HCT116 (cell line): Measurements from ENCODE around the gene LRRFIP1.

ENCODE experiments used
- ELF1 ChIP-seq: IDR thresholded peaks from 2 replicates; pipeline ENCODE4 v1.6.1; 2012; ENCODE audit warnings: low read depth, borderline replicate concordance
- EZH2phosphoT487 ChIP-seq: fragments of 200-600 bp; IDR thresholded peaks from 2 replicates; pipeline ENCODE4 v1.6.1; 2018; ENCODE audit warnings: antibody characterized with exemption, borderline replicate concordance
- POLR2A ChIP-seq: IDR thresholded peaks from 2 replicates; pipeline ENCODE4 v1.7.0; 2011; ENCODE audit warnings: borderline replicate concordance; ENCODE audit not compliant: insufficient read depth, insufficient read length; ENCODE audit errors: extremely low read depth
- RAD21 ChIP-seq: IDR thresholded peaks from 2 replicates; pipeline ENCODE4 v1.6.1; 2012; ENCODE audit warnings: low read depth, mild to moderate bottlenecking
- SIN3A ChIP-seq: IDR thresholded peaks from 2 replicates; pipeline ENCODE4 v1.6.1; 2012; ENCODE audit warnings: low read depth
- SP1 ChIP-seq: IDR thresholded peaks from 2 replicates; pipeline ENCODE4 v1.6.1; 2012; ENCODE audit warnings: low read depth
- YY1 ChIP-seq: IDR thresholded peaks from 2 replicates; pipeline ENCODE4 v1.6.1; 2011; ENCODE audit warnings: low read length, low read depth, moderate library complexity, mild to moderate bottlenecking; ENCODE audit not compliant: insufficient replicate concordance; ENCODE audit errors: extremely low read depth
- TF ChIP-seq, protein P1 (sequence below), 3 experiments: fragments of 200-600 bp in 1 of 3; sonication (generic) in 1 of 3; IDR thresholded peaks in 2 of 3; conservative IDR thresholded peaks in 1 of 3; 2 replicates each; pipeline ENCODE4 v1.5.1; 2012 to 2017; ENCODE audit warnings: low read depth in 2 of 3, low read length in 2 of 3, antibody characterized with exemption in 1 of 3, borderline replicate concordance in 1 of 3, control low read depth in 1 of 3, mild to moderate bottlenecking in 1 of 3, mixed read lengths in 1 of 3, mixed run types in 1 of 3, moderate library complexity in 1 of 3; ENCODE audit not compliant: insufficient read depth in 1 of 3

DNA sequence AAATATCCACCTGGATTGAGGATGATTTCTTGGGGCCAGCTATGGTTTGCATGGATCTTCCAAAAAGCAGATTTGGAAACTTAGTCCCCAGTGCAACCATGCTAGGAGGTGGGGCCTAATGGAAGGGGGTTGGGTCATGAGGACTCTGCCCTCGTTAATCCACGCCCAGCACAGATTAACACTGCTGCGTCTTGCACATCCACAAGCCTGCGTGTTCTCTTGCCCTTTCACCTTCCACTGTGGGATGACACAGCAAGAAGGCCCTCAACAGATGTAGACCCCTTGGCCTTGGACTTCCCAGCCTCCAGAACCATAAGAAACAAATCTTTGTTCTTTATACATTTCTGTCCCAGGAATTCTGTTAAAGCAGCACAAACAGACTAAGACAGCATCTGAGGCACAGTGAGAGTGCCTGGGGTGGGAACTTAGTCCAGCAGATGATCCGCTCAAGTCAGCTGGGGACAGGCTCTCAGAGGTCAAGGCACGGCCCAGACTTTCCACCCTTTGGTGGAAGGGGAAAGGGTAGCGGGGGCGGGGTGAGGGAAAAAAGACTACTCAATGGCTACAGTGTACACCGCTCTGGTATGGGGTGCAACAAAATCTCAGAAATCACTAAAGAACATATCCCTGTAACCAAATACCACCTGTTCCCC is 39.2 kb upstream of the LRRFIP1 start:
- TF ChIP-seq EZH2phosphoT487: no peak
- no peak for TF ChIP-seq POLR2A
- TF ChIP-seq, protein P1, sequence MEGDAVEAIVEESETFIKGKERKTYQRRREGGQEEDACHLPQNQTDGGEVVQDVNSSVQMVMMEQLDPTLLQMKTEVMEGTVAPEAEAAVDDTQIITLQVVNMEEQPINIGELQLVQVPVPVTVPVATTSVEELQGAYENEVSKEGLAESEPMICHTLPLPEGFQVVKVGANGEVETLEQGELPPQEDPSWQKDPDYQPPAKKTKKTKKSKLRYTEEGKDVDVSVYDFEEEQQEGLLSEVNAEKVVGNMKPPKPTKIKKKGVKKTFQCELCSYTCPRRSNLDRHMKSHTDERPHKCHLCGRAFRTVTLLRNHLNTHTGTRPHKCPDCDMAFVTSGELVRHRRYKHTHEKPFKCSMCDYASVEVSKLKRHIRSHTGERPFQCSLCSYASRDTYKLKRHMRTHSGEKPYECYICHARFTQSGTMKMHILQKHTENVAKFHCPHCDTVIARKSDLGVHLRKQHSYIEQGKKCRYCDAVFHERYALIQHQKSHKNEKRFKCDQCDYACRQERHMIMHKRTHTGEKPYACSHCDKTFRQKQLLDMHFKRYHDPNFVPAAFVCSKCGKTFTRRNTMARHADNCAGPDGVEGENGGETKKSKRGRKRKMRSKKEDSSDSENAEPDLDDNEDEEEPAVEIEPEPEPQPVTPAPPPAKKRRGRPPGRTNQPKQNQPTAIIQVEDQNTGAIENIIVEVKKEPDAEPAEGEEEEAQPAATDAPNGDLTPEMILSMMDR (IDR thresholded peaks at IDR 0.05 in 2 of 3, conservative IDR thresholded peaks at IDR 0.05 in 1 of 3; ENCODE audit: borderline replicate concordance in 1 of 3, insufficient read depth in 1 of 3, low read depth in 2 of 3, low read length in 2 of 3): no peak
- TF ChIP-seq YY1: no peak
- TF ChIP-seq ELF1: no peak
- TF ChIP-seq SIN3A: no peak
- no peak for TF ChIP-seq RAD21
- TF ChIP-seq SP1: no peak
